Measurements from ENCODE around the gene TUBA1A. TPM values are rescaled to one million over a fixed set of nuclear protein-coding genes. Genes with fewer than 3 reads are reported as not detected.

Gene TUBA1A
- total and polyA plus RNA-seq, 2 experiments from 2014 or later, result 189 to 424 TPM

DNA sequence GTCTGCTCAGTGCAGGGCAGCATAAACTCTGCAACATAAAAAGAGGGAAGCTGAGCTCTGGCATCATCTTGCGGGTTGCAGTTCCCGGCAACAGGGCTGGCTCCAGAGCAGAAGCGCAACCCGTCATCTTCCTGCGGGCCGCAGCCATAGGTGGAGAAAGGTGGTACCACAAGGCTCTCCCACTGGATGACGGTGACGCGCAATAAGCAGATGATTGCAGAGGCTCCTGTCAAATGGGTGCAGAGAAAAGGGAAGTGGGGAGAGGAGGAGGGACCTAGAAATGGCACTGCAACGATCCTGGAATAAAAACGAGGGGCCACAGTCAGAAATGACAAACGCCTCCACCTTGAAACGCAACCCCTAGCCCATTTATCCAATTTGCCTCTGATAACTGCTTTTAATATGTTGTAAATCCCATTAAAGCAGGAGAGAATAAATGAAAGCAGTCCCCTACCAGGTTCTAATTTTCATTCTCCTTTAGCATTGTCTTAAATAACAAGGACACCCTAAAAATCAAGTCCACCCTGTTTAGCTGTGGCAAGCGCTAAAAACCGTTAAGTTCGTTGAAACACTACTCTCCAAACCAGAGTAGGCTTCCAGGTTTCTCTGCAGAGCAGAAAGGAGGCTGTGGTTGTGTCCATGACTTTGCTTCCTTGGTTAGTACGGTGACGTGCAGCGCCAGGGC, 45.1 kb upstream of the TUBA1A start:
- Histone ChIP-seq H3K4me3 (peak overlapping the region; percentile 64; the same call in 1 of the 2 replicates), H3K9me2 (ENCODE audit: insufficient read depth) (no peaks in the 10 kb centered on the region), H3F3A (replicated peaks; ENCODE audit: low read depth) (peaks cover 3% of the 10 kb centered on the region; the same call in 1 of the 2 replicates), H3K4me2 (peak overlapping the region; percentile 78), H3K79me2 (replicated peaks; ENCODE audit: insufficient read depth) (no peaks in the 10 kb centered on the region), H3K27ac (ENCODE audit: low read depth) (0 out of 2 replicates have a peak overlapping the region, but pooled peaks have one; percentile 64), H4K20me1 (replicated peaks; ENCODE audit: insufficient read depth) (no peaks in the 10 kb centered on the region), H3K4me1 (ENCODE audit: insufficient read depth) (peaks cover 21% of the 10 kb centered on the region), H3K27me3 (ENCODE audit: insufficient read depth) (no peaks in the 10 kb centered on the region), H2AFZ (peak overlapping the region; percentile 94), H3K36me3 (ENCODE audit: insufficient read depth) (no peaks in the 10 kb centered on the region)
- Mint-ChIP-seq H3K27ac (no peak overlapping the region), H3K36me3 (ENCODE audit: low read depth) (no peaks in the 10 kb centered on the region), H3K4me1 (peaks cover 24% of the 10 kb centered on the region), H3K4me3 (peak overlapping the region; percentile 7; the same call in 1 of the 3 replicates), H3K27me3 (ENCODE audit: insufficient read depth, low read depth, poor library complexity) (peaks cover 14% of the 10 kb centered on the region), H3K9me3 (no peaks in the 10 kb centered on the region)
- DNase-seq (ENCODE audit: low spot score) (peak; percentile 31), ATAC-seq (peak; percentile 23)
- TF ChIP-seq ZNF331 (CRISPR knock-in tag; IDR thresholded peaks at IDR 0.05; ENCODE audit: low read depth) (no peak), ZNF114 (CRISPR knock-in tag; IDR thresholded peaks at IDR 0.05) (no peak), EZH2 (IDR thresholded peaks at IDR 0.05; ENCODE audit: low read depth, unreplicated experiment) (no peak), JUNB (IDR thresholded peaks at IDR 0.05; ENCODE audit: unreplicated experiment) (no peak), CREB1 (CRISPR knock-in tag; IDR thresholded peaks at IDR 0.05; ENCODE audit: low read depth) (no peak)
- TF ChIP-seq, protein P1, sequence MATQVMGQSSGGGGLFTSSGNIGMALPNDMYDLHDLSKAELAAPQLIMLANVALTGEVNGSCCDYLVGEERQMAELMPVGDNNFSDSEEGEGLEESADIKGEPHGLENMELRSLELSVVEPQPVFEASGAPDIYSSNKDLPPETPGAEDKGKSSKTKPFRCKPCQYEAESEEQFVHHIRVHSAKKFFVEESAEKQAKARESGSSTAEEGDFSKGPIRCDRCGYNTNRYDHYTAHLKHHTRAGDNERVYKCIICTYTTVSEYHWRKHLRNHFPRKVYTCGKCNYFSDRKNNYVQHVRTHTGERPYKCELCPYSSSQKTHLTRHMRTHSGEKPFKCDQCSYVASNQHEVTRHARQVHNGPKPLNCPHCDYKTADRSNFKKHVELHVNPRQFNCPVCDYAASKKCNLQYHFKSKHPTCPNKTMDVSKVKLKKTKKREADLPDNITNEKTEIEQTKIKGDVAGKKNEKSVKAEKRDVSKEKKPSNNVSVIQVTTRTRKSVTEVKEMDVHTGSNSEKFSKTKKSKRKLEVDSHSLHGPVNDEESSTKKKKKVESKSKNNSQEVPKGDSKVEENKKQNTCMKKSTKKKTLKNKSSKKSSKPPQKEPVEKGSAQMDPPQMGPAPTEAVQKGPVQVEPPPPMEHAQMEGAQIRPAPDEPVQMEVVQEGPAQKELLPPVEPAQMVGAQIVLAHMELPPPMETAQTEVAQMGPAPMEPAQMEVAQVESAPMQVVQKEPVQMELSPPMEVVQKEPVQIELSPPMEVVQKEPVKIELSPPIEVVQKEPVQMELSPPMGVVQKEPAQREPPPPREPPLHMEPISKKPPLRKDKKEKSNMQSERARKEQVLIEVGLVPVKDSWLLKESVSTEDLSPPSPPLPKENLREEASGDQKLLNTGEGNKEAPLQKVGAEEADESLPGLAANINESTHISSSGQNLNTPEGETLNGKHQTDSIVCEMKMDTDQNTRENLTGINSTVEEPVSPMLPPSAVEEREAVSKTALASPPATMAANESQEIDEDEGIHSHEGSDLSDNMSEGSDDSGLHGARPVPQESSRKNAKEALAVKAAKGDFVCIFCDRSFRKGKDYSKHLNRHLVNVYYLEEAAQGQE (IDR thresholded peaks at IDR 0.05; ENCODE audit: unreplicated experiment), result no peak

DNA sequence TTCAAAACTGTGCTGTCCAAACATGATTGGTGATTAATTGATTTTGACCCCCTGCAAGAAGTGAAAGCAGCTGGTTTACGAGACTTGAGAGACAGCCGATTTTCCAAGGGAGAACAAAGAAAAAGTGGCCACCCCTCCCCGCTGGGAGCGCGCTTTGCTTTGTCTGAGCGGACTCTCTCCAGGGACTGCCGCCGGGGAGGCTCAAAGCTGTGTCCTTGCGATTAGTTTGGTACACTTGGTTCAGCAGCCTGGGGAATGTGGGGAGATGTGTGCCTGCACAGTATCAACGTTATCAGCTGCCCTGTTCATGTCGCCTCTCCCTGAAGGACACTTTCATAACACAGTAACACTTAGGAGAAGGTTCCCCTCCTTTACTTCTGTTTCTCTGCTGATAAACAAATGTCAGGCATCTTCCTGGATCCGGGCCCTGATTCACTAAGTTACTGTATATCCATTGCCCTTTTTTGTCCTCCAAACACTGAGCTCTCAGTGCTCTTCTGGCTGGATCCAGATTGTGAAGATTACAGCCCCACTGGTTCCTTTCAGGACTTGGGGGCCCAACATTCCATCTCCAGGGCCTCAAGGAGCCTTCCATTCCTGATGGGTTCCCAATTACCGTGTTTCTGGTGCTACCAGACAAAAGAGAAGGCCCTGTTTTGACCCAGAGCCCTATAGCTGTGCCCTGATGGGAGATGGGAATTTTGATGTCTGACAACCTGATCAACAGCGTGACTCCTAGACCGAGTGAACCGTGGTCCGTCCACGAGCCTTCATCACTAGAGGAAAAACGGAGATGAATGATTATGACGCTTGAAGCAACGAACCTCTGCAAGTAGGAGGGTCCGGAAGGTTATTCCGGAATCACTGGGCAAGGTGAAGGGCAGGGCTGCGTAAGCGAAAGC, 44.3 kb upstream of the TUBA1A start:
- Mint-ChIP-seq H3K36me3 (ENCODE audit: low read depth) (no peaks in the 10 kb centered on the region), H3K9me3 (no peaks in the 10 kb centered on the region), H3K27ac (0 out of 2 replicates have a peak overlapping the region, but pooled peaks have one; percentile 7), H3K4me3 (peak overlapping the region; percentile 38), H3K4me1 (peaks cover 24% of the 10 kb centered on the region), H3K27me3 (ENCODE audit: insufficient read depth, low read depth, poor library complexity) (peaks cover 14% of the 10 kb centered on the region)
- peak overlapping the region; percentile 94 for H2AFZ ChIP-seq
- ATAC-seq, result peak; percentile 54
- no peaks in the 10 kb centered on the region for H3K27me3 ChIP-seq (ENCODE audit: insufficient read depth)
- H3F3A ChIP-seq (replicated peaks; ENCODE audit: low read depth), result peaks cover 3% of the 10 kb centered on the region; the same call in 1 of the 2 replicates
- H3K4me3 ChIP-seq, result peak overlapping the region; percentile 21; the same call in 1 of the 2 replicates
- no peaks in the 10 kb centered on the region for H3K79me2 ChIP-seq (replicated peaks; ENCODE audit: insufficient read depth)
- peak; percentile 77 for DNase-seq (ENCODE audit: low spot score)
- 0 out of 2 replicates have a peak overlapping the region, but pooled peaks have one; percentile 32 for H3K27ac ChIP-seq (ENCODE audit: low read depth)
- no peaks in the 10 kb centered on the region for H3K36me3 ChIP-seq (ENCODE audit: insufficient read depth)
- H3K9me2 ChIP-seq (ENCODE audit: insufficient read depth), result no peaks in the 10 kb centered on the region
- H3K4me2 ChIP-seq, result peak overlapping the region; percentile 78
- peaks cover 21% of the 10 kb centered on the region for H3K4me1 ChIP-seq (ENCODE audit: insufficient read depth)
- no peaks in the 10 kb centered on the region for H4K20me1 ChIP-seq (replicated peaks; ENCODE audit: insufficient read depth)
- TF ChIP-seq, protein P2, sequence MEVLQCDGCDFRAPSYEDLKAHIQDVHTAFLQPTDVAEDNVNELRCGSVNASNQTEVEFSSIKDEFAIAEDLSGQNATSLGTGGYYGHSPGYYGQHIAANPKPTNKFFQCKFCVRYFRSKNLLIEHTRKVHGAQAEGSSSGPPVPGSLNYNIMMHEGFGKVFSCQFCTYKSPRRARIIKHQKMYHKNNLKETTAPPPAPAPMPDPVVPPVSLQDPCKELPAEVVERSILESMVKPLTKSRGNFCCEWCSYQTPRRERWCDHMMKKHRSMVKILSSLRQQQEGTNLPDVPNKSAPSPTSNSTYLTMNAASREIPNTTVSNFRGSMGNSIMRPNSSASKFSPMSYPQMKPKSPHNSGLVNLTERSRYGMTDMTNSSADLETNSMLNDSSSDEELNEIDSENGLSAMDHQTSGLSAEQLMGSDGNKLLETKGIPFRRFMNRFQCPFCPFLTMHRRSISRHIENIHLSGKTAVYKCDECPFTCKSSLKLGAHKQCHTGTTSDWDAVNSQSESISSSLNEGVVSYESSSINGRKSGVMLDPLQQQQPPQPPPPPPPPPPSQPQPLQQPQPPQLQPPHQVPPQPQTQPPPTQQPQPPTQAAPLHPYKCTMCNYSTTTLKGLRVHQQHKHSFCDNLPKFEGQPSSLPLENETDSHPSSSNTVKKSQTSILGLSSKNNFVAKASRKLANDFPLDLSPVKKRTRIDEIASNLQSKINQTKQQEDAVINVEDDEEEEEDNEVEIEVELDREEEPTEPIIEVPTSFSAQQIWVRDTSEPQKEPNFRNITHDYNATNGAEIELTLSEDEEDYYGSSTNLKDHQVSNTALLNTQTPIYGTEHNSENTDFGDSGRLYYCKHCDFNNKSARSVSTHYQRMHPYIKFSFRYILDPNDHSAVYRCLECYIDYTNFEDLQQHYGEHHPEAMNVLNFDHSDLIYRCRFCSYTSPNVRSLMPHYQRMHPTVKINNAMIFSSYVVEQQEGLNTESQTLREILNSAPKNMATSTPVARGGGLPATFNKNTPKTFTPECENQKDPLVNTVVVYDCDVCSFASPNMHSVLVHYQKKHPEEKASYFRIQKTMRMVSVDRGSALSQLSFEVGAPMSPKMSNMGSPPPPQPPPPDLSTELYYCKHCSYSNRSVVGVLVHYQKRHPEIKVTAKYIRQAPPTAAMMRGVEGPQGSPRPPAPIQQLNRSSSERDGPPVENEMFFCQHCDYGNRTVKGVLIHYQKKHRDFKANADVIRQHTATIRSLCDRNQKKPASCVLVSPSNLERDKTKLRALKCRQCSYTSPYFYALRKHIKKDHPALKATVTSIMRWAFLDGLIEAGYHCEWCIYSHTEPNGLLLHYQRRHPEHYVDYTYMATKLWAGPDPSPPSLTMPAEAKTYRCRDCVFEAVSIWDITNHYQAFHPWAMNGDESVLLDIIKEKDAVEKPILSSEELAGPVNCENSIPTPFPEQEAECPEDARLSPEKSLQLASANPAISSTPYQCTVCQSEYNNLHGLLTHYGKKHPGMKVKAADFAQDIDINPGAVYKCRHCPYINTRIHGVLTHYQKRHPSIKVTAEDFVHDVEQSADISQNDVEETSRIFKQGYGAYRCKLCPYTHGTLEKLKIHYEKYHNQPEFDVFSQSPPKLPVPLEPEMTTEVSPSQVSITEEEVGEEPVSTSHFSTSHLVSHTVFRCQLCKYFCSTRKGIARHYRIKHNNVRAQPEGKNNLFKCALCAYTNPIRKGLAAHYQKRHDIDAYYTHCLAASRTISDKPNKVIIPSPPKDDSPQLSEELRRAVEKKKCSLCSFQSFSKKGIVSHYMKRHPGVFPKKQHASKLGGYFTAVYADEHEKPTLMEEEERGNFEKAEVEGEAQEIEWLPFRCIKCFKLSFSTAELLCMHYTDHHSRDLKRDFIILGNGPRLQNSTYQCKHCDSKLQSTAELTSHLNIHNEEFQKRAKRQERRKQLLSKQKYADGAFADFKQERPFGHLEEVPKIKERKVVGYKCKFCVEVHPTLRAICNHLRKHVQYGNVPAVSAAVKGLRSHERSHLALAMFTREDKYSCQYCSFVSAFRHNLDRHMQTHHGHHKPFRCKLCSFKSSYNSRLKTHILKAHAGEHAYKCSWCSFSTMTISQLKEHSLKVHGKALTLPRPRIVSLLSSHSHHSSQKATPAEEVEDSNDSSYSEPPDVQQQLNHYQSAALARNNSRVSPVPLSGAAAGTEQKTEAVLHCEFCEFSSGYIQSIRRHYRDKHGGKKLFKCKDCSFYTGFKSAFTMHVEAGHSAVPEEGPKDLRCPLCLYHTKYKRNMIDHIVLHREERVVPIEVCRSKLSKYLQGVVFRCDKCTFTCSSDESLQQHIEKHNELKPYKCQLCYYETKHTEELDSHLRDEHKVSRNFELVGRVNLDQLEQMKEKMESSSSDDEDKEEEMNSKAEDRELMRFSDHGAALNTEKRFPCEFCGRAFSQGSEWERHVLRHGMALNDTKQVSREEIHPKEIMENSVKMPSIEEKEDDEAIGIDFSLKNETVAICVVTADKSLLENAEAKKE (CRISPR knock-in tag; IDR thresholded peaks at IDR 0.05), result no peak
- TF ChIP-seq JUNB (IDR thresholded peaks at IDR 0.05; ENCODE audit: unreplicated experiment) (no peak), EZH2phosphoT487 (IDR thresholded peaks at IDR 0.05; ENCODE audit: unreplicated experiment) (no peak), STAT1 (IDR thresholded peaks at IDR 0.05; ENCODE audit: unreplicated experiment) (no peak), CREB1 (CRISPR knock-in tag; IDR thresholded peaks at IDR 0.05; ENCODE audit: low read depth) (no peak)

Data from GM23338 (cell line).